ENCODE data around the gene CNOT4. TPM values are rescaled to one million over a fixed set of nuclear protein-coding genes. Genes with fewer than 3 reads are reported as not detected.

The CNOT4 gene
- total RNA-seq, 1 experiment from 2014 or later, result 14.6 TPM

DNA sequence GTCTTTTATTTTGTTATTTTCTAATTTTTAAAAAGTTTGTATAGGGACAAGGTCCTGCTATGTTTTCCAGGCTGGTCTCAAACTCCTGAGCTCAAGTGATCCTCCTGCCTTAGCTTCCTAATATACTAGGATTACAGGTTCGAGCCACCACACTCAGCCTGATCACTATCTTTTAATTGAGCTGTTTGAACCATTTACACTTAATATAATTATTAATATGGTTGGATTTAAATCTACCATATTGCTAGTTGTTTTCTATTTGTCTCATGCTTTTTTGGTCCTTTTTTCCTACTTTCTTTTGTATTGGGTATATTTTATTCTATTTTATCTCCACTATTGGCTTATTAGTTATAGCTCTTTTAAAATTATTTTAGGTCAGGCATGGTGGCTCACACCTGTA, 13.2 kb upstream of the CNOT4 start:
- POLR2A ChIA-PET, result interaction anchor here (0.6 kb wide), 1 partner anchor 145 kb away, joined by 4 read pairs; no protein-coding TSS in a partner anchor
- Mint-ChIP-seq H3K4me3 (no peak overlapping the region), H3K9me3 (no peaks in the 10 kb centered on the region), H3K4me1 (peaks cover 4% of the 10 kb centered on the region; the same call in 1 of the 2 replicates), H3K27ac (no peak overlapping the region), H3K27me3 (ENCODE audit: low read depth) (no peaks in the 10 kb centered on the region; the same call in 1 of the 2 replicates), H3K36me3 (no peaks in the 10 kb centered on the region)
- TF ChIP-seq TEAD1 (CRISPR knock-in tag; IDR thresholded peaks at IDR 0.05), result no peak
- TF ChIP-seq ZNF121 (CRISPR knock-in tag; IDR thresholded peaks at IDR 0.05), result no peak
- TF ChIP-seq NR3C1 (CRISPR knock-in tag; conservative IDR thresholded peaks at IDR 0.05; ENCODE audit: low read depth), result no peak
- TF ChIP-seq ZSCAN18 (CRISPR knock-in tag; IDR thresholded peaks at IDR 0.05), result no peak
- TF ChIP-seq, protein P1, sequence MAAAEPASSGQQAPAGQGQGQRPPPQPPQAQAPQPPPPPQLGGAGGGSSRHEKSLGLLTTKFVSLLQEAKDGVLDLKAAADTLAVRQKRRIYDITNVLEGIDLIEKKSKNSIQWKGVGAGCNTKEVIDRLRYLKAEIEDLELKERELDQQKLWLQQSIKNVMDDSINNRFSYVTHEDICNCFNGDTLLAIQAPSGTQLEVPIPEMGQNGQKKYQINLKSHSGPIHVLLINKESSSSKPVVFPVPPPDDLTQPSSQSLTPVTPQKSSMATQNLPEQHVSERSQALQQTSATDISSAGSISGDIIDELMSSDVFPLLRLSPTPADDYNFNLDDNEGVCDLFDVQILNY (CRISPR knock-in tag; IDR thresholded peaks at IDR 0.05), result no peak
- no peak for TF ChIP-seq SOX15 (CRISPR knock-in tag; IDR thresholded peaks at IDR 0.05)
- TF ChIP-seq FOXJ3 (CRISPR knock-in tag; IDR thresholded peaks at IDR 0.05; ENCODE audit: borderline replicate concordance), result no peak
- TF ChIP-seq, protein P2, sequence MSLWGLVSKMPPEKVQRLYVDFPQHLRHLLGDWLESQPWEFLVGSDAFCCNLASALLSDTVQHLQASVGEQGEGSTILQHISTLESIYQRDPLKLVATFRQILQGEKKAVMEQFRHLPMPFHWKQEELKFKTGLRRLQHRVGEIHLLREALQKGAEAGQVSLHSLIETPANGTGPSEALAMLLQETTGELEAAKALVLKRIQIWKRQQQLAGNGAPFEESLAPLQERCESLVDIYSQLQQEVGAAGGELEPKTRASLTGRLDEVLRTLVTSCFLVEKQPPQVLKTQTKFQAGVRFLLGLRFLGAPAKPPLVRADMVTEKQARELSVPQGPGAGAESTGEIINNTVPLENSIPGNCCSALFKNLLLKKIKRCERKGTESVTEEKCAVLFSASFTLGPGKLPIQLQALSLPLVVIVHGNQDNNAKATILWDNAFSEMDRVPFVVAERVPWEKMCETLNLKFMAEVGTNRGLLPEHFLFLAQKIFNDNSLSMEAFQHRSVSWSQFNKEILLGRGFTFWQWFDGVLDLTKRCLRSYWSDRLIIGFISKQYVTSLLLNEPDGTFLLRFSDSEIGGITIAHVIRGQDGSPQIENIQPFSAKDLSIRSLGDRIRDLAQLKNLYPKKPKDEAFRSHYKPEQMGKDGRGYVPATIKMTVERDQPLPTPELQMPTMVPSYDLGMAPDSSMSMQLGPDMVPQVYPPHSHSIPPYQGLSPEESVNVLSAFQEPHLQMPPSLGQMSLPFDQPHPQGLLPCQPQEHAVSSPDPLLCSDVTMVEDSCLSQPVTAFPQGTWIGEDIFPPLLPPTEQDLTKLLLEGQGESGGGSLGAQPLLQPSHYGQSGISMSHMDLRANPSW (CRISPR knock-in tag; conservative IDR thresholded peaks at IDR 0.05; ENCODE audit: low read depth), result no peak
- no peak for TF ChIP-seq NR1H2 (CRISPR knock-in tag; IDR thresholded peaks at IDR 0.05)
- no peak for TF ChIP-seq ZNF416 (CRISPR knock-in tag; IDR thresholded peaks at IDR 0.05)
- TF ChIP-seq ZNF232 (CRISPR knock-in tag; IDR thresholded peaks at IDR 0.05), result no peak
- TF ChIP-seq USF2 (CRISPR knock-in tag; IDR thresholded peaks at IDR 0.05), result no peak
- no peak for TF ChIP-seq GABPB1 (CRISPR knock-in tag; IDR thresholded peaks at IDR 0.05)
- no peak for TF ChIP-seq NFATC4 (CRISPR knock-in tag; IDR thresholded peaks at IDR 0.05)
- TF ChIP-seq, protein P3, sequence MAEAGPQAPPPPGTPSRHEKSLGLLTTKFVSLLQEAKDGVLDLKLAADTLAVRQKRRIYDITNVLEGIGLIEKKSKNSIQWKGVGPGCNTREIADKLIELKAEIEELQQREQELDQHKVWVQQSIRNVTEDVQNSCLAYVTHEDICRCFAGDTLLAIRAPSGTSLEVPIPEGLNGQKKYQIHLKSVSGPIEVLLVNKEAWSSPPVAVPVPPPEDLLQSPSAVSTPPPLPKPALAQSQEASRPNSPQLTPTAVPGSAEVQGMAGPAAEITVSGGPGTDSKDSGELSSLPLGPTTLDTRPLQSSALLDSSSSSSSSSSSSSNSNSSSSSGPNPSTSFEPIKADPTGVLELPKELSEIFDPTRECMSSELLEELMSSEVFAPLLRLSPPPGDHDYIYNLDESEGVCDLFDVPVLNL (CRISPR knock-in tag; IDR thresholded peaks at IDR 0.05; ENCODE audit: borderline replicate concordance, low read depth), result no peak
- TF ChIP-seq SP1 (CRISPR knock-in tag; conservative IDR thresholded peaks at IDR 0.05), result no peak
- ATAC-seq (no peak), DNase-seq (ENCODE audit: low spot score) (no peak)
- CTCF ChIA-PET, result interaction anchor here (0.7 to 2.1 kb wide), 7 partner anchors 12 to 249 kb away, joined by 3 to 5 read pairs (median 3); no protein-coding TSS in a partner anchor

DNA sequence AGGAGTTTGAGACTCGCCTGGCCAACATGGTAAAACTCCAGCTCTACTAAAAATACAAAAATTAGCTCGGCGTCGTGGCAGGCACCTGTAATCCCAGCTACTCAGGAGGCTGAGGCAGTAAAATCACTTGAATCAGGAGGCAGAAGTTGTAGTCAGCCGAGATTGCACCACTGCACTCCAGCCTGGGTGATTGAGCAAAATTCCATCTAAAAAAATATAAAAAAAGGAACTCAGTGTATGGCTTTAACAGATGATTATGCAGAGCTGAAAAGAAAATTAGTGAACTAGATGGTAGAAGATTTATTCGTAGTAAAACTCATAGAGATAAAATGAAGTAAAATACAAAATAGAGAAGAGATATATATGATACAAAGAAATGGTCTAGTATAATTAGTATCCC, 12.6 kb upstream of the CNOT4 start:
- H3K36me3 Mint-ChIP-seq, result no peaks in the 10 kb centered on the region
- H3K27ac Mint-ChIP-seq, result no peak overlapping the region
- peaks cover 4% of the 10 kb centered on the region; the same call in 1 of the 2 replicates for H3K4me1 Mint-ChIP-seq
- H3K27me3 Mint-ChIP-seq (ENCODE audit: low read depth), result no peaks in the 10 kb centered on the region; the same call in 1 of the 2 replicates
- TF ChIP-seq MXD4 (CRISPR knock-in tag; IDR thresholded peaks at IDR 0.05; ENCODE audit: borderline replicate concordance) (no peak), GRHL2 (CRISPR knock-in tag; IDR thresholded peaks at IDR 0.05; ENCODE audit: insufficient replicate concordance, severe bottlenecking) (no peak), ZNF317 (CRISPR knock-in tag; IDR thresholded peaks at IDR 0.05; ENCODE audit: borderline replicate concordance, low read depth) (no peak), ZNF671 (CRISPR knock-in tag; IDR thresholded peaks at IDR 0.05) (no peak), NR1H2 (CRISPR knock-in tag; IDR thresholded peaks at IDR 0.05) (no peak), ZNF232 (CRISPR knock-in tag; IDR thresholded peaks at IDR 0.05) (no peak), SOX15 (CRISPR knock-in tag; IDR thresholded peaks at IDR 0.05) (no peak), GTF2I (CRISPR knock-in tag; conservative IDR thresholded peaks at IDR 0.05) (no peak)
- TF ChIP-seq, protein P4, sequence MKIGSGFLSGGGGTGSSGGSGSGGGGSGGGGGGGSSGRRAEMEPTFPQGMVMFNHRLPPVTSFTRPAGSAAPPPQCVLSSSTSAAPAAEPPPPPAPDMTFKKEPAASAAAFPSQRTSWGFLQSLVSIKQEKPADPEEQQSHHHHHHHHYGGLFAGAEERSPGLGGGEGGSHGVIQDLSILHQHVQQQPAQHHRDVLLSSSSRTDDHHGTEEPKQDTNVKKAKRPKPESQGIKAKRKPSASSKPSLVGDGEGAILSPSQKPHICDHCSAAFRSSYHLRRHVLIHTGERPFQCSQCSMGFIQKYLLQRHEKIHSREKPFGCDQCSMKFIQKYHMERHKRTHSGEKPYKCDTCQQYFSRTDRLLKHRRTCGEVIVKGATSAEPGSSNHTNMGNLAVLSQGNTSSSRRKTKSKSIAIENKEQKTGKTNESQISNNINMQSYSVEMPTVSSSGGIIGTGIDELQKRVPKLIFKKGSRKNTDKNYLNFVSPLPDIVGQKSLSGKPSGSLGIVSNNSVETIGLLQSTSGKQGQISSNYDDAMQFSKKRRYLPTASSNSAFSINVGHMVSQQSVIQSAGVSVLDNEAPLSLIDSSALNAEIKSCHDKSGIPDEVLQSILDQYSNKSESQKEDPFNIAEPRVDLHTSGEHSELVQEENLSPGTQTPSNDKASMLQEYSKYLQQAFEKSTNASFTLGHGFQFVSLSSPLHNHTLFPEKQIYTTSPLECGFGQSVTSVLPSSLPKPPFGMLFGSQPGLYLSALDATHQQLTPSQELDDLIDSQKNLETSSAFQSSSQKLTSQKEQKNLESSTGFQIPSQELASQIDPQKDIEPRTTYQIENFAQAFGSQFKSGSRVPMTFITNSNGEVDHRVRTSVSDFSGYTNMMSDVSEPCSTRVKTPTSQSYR (CRISPR knock-in tag; IDR thresholded peaks at IDR 0.05), result no peak
- TF ChIP-seq, protein P5, sequence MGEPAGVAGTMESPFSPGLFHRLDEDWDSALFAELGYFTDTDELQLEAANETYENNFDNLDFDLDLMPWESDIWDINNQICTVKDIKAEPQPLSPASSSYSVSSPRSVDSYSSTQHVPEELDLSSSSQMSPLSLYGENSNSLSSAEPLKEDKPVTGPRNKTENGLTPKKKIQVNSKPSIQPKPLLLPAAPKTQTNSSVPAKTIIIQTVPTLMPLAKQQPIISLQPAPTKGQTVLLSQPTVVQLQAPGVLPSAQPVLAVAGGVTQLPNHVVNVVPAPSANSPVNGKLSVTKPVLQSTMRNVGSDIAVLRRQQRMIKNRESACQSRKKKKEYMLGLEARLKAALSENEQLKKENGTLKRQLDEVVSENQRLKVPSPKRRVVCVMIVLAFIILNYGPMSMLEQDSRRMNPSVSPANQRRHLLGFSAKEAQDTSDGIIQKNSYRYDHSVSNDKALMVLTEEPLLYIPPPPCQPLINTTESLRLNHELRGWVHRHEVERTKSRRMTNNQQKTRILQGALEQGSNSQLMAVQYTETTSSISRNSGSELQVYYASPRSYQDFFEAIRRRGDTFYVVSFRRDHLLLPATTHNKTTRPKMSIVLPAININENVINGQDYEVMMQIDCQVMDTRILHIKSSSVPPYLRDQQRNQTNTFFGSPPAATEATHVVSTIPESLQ (CRISPR knock-in tag; IDR thresholded peaks at IDR 0.05), result no peak
- ATAC-seq (no peak), DNase-seq (ENCODE audit: low spot score) (no peak)
- H3K4me3 Mint-ChIP-seq, result no peak overlapping the region
- no peaks in the 10 kb centered on the region for H3K9me3 Mint-ChIP-seq
- ChIA-PET POLR2A (no interaction called here), CTCF (interaction anchor here (0.8 to 2.1 kb wide), 4 partner anchors 12 to 248 kb away, joined by 3 to 5 read pairs (median 3); no protein-coding TSS in a partner anchor)

All from WTC11 (cell line).